Ramos (cell line): Measurements from ENCODE around the gene ASPHD2.
"Not testable (repeated sequence)": the region's sequence is repeated elsewhere in the genome, so short reads cannot be mapped to it uniquely, and the experiment has no call there.

Experiments
- in situ Hi-C: fragments of 300-500 bp; cut with MboI; formaldehyde crosslinking; loops from one replicate; pipeline ENCODE4 v1.14.3; 2022; ENCODE audit warnings: low sequenced_read_pairs; ENCODE audit not compliant: unreplicated experiment

Gene ASPHD2

GRCh38 chr22:26410386-26410785 lies 18.7 kb upstream of the ASPHD2 start:
- in situ Hi-C loops = no loop called here

DNA sequence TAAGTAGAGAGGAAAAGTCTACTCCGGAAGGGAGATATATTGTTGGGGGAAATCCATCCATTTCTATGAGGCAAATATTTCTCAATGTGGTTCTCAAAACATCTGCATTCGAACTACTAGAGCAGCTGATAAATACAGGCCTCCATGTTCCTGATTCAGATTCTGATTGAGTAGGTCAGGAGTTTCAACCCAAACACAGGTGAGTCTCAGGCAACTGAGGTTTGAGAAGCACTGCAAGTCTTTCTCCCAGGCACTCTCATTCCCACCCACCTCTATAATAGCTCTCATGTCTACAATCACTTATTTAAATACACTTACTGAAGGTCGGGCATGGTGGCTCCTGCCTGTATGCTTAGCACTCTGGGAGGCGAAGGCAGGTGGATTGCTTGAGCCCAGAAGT lies 14.7 kb upstream of the ASPHD2 start:
- in situ Hi-C loops = no loop called here

DNA sequence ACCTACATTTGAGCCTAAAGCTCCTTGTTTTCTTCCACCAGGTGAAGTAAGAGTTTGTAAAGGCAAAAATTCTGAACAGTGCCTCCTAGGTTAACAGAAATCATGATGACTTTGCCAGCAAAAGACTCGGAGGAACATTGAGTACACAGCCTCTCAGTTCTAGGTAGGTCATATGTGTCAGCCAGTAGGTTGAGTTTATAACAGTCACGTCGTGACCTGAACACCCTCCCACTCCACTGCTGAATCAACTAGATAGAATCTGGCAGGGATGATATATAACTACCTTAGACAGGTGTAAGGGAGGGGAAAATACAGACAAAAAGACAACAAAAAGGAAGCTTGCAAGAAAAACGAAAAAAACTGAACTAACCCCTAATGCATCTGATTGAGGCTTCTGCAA lies 12.8 kb upstream of the ASPHD2 start:
- in situ Hi-C loops = no loop called here

- in situ Hi-C loops = no loop called here
Measured at GRCh38 chr22:26416670-26417276, 12.3 kb upstream of the ASPHD2 start.

GRCh38 chr22:26417406-26417805 lies 11.7 kb upstream of the ASPHD2 start:
- in situ Hi-C loops = no loop called here

DNA sequence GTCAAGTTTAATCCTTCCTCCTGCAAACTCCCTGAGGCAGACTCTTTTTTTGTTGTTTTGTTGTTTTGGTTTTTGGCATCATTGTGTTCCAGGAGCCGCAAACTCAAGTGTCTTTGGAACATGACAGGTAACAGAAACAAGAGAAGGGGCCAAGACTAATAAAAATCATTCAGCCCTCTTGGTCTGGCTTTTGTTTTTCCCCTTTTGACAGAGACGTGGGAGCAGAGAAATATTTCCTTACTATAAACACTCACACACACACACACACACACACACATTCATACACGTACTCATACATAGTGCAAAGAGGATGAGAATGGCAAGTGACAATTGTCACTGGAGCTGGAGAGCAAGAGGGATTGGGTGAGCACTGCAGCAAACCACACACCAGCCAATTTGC lies 10.4 kb upstream of the ASPHD2 start:
- in situ Hi-C loops = no loop called here

DNA sequence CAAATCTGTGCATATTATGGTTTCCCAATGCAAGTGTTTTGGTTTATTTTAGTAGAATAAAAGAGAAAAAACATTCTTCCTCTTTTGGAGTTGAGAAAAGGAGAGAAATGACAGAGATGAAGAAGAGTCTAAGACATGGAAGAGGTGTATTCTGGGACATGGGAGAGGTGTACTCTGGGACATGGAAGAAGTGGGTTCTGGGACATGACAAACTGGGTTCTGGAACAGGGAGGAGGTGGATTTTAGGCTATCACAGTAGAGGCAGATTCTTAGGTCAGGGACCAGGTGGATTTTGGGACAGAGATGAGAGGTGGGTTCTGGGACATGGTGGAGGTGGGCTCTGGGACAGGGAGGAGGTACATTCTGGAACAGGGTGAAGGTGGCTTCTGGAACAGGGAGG lies 2.1 kb upstream of the ASPHD2 start:
- in situ Hi-C loops = no loop called here

DNA sequence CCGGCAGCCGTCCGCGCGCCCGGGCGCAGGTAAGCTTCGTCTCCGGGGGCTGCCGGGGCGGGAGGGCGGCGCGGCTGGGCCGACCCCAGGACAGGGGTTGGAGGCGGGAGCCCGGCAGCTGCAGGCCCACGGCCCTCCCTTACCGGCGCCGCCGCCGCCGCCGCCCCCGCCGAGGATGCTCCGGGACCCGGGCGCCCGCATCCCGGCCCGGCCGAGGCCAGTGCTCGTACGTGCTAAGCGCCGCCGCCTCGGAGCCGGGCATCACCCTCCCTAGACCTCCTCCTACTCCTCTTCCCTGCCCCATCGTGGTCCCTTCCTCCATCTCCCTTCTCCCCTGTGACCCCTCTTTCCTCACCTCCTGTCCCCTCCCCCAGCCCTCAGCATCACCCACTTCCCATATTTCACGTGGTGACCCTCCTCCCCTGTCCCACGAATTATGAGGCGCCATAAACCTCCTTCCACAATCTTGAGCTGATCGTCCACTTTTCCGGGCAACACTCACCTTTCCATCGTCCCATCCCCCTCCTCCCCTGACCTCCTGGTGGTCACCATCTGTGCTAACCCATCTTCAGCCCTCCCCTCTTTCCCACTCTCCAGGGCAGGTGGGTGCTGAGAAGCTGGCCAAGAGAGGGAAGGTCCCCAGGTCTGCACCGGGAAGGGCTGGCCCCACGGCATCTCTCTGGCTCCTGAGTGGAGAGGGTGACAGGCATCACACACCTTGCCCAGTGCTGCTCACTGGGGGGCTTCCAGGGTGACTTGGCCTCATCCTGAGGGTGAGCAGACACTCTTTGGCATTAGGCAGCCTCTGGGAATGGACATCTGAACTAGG lies 612 bp downstream of the ASPHD2 start:
- in situ Hi-C loops = no loop called here

- in situ Hi-C loops = no loop called here
Measured at GRCh38 chr22:26430600-26430999, 1.5 kb downstream of the ASPHD2 start.

GRCh38 chr22:26431261-26431995 lies 2.4 kb downstream of the ASPHD2 start:
- in situ Hi-C loops = no loop called here

DNA sequence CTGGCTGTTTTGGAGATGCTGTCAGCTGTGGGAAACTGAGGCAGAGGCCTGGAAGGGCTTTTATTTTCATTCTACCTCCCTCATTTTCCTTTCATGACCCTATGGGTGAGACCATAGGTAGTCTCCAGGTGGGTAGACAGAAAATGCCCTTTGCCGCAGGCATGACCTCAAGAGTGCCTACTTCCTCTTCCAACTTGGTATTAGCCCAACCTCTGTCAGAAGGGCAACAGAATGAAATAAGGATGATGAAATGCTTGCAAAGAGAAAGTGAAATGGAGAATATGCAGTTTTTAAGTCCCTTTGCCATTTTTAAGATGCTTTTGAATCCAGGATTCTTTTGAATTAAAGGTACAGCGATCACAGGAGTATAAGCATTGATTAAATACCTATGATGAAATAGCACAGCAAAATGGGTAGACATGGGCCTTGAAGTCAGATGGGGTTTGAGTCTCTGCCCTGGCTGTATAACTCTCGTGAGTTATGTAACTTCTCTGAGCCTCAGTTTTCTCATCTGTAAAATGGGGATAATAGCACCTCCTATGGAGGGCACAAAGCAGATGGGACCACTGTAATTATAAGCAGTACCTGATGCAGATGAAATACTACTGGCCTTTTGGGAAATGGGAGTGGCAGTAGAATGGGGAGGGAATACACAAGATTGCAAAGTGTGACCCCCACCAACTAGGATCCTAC lies 3.7 kb downstream of the ASPHD2 start:
- in situ Hi-C loops = no loop called here

DNA sequence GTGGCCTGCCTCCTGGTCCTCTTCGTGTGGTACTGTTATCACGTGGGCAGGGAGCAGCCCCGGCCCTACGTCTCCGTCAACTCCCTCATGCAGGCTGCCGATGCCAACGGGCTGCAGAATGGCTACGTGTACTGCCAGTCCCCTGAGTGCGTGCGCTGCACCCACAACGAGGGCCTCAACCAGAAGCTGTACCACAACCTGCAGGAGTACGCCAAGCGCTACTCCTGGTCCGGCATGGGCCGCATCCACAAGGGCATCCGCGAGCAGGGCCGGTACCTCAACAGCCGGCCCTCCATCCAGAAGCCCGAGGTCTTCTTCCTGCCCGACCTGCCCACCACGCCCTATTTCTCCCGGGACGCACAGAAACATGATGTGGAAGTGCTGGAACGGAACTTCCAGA lies 4.7 kb downstream of the ASPHD2 start:
- in situ Hi-C loops = no loop called here

DNA sequence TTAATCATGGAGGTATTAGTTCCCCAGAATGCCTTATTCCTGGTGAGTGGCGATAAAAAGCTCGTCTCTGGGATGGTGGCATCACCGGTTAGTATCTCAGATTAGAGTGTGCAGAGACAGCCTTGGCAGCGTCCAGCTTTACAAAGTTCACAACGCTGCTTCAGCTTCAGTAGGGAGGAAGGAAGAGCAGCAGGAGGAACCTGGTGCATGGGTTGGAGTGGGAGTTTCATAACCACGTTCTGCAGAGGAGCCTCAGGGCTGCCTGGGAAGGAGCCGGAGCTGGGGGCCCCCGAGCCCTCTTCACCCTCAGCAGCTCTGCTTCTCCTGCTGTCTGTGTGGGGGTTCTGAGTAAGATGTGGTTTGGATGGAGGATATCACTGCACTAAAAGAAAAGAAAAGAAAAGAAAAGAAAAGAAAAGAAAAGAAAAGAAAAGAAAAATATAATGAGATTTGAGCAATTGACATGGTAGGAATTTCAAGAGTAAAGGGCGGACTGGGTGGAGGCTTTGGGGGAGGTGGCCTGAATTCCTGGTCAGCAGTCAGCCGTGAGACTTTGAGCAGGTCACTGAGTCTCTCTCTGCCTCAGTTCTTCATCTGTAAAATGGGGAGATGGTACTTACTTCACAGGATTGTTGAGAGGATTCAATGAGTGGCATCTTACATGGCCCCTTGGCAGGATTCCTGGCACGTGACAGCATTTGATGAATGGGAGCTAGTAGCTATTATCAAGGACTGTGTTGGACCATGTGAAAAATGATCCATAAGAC lies 6.5 kb downstream of the ASPHD2 start:
- in situ Hi-C loops = no loop called here

GRCh38 chr22:26436903-26437515 lies 7.9 kb downstream of the ASPHD2 start:
- in situ Hi-C loops = no loop called here

GRCh38 chr22:26437694-26438392 lies 8.8 kb downstream of the ASPHD2 start:
- in situ Hi-C loops = no loop called here

- in situ Hi-C loops = not testable (repeated sequence)
Measured at GRCh38 chr22:26438776-26439175, 9.7 kb downstream of the ASPHD2 start.

DNA sequence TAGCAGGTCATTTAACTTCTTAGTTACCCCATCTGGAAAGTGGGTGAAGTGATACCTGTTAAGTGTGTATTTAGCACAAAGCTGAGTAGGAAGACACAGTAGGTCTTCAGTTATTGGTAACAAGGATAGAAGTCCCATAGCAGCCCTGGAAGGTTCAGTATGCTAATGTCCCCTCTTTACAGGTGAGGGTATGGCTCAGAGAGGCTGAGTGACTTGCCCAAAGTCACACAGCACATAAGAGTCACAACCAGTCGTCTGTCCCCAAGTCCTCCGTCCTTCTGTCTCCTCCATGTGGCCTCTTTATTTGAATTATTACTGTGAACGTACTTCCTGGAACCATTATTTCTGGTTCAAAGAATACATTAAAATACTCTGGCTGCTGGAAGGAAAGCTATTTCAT lies 10.5 kb downstream of the ASPHD2 start:
- in situ Hi-C loops = no loop called here

DNA sequence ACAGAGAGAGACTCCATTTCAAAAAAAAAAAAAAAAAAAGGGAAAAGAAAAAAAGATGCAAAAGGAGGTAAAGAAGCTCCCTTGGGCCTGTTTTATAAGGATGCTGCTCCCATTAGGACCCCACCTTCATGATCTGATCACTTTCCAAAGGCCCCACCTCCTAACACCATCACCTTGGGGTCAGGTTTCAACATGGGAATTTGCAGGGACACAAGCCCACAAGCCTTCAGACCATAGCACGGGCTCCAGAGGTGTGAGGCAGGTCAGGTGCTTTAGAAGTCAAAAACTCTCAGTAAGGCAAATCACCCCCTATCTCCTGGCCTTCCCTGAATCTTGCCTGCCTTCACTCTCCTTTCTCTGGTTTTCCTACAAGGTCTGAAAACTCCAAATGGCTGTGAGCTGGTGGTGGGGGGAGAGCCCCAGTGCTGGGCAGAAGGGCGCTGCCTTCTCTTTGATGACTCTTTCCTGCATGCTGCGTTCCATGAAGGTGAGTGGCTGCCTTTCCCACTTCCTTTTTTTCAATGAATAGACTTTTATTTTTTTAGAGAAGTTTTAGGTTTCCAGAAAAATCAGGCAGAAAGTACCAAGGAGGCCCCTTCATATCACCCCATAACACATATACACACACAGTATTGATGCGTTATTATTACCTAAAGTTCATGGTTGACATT lies 13.2 kb downstream of the ASPHD2 start:
- in situ Hi-C loops = no loop called here
